ENCODE data around the gene DHX16.

- TF ChIP-seq CTCF (IDR thresholded peaks at IDR 0.05) (no peak), EZH2 (IDR thresholded peaks at IDR 0.05; ENCODE audit: borderline replicate concordance, insufficient read depth, low read depth, low read length, poor library complexity, severe bottlenecking) (no peak)
These were observed 53.2 kb downstream of the DHX16 start for GRCh38 chr6:30619561-30619960.
